Measurements from ENCODE around the gene ABCA1.

GRCh38 chr9:104784098-104784497 lies 143.9 kb downstream of the ABCA1 start:
- no peak for TF ChIP-seq CTCF (IDR thresholded peaks at IDR 0.05)
- no peak for TF ChIP-seq POLR2A (IDR thresholded peaks at IDR 0.05)
- no peak for TF ChIP-seq EP300 (IDR thresholded peaks at IDR 0.05)
- no peak for TF ChIP-seq POLR2AphosphoS5 (IDR thresholded peaks at IDR 0.05)

Measured in upper lobe of left lung (tissue), 4 donors.